HEK293T (cell line): Measurements from ENCODE around the gene PTPRG.

ENCODE experiments used
- CTCF ChIA-PET: fragments of 350-600 bp; formaldehyde crosslinking; extraction: SDS; loops from one replicate; lab custom pipeline; 2021; ENCODE audit warnings: antibody characterized with exemption, inconsistent platforms; lab: Yijun Ruan, JAX
- POLR2A ChIA-PET: fragments of 350-600 bp; formaldehyde crosslinking; extraction: SDS; loops from one replicate; lab custom pipeline; 2020; ENCODE audit warnings: antibody characterized with exemption, inconsistent platforms; lab: Yijun Ruan, JAX
- DNase-seq: peaks from one replicate; pipeline ENCODE4 v3.0.0; 2012; ENCODE audit warnings: mixed read lengths; ENCODE audit errors: extremely low spot score
- ARNT ChIP-seq: fragments of 450-650 bp; IDR thresholded peaks from 2 replicates; pipeline ENCODE4 v1.6.1; 2017; ENCODE audit warnings: mild to moderate bottlenecking
- BHLHE40 ChIP-seq: fragments of 450-650 bp; IDR thresholded peaks from 2 replicates; pipeline ENCODE4 v1.6.1; 2016; ENCODE audit warnings: mild to moderate bottlenecking, moderate library complexity, borderline replicate concordance
- CTBP1 ChIP-seq: fragments of 450-650 bp; IDR thresholded peaks from 2 replicates; pipeline ENCODE4 v1.6.1; 2016; ENCODE audit warnings: borderline replicate concordance
- ELF4 ChIP-seq: fragments of 450-650 bp; IDR thresholded peaks from 2 replicates; pipeline ENCODE4 v1.6.1; 2017; ENCODE audit warnings: antibody characterized with exemption
- FOXA1 ChIP-seq: fragments of 450-650 bp; IDR thresholded peaks from 2 replicates; pipeline ENCODE4 v1.6.1; 2016; ENCODE audit warnings: mild to moderate bottlenecking
- FOXK2 ChIP-seq: fragments of 450-650 bp; IDR thresholded peaks from 2 replicates; pipeline ENCODE4 v1.6.1; 2016; ENCODE audit warnings: mild to moderate bottlenecking
- FOXM1 ChIP-seq: fragments of 450-650 bp; IDR thresholded peaks from 2 replicates; pipeline ENCODE4 v1.6.1; 2017; ENCODE audit warnings: mild to moderate bottlenecking, borderline replicate concordance
- HDGF ChIP-seq: fragments of 450-650 bp; IDR thresholded peaks from 2 replicates; pipeline ENCODE4 v1.6.1; 2017; ENCODE audit warnings: antibody characterized with exemption, borderline replicate concordance
- L3MBTL2 ChIP-seq: fragments of 450-650 bp; conservative IDR thresholded peaks from 2 replicates; pipeline ENCODE4 v1.6.1; 2016; ENCODE audit warnings: mild to moderate bottlenecking
- LEF1 ChIP-seq: fragments of 450-650 bp; IDR thresholded peaks from 2 replicates; pipeline ENCODE4 v1.6.1; 2017; ENCODE audit warnings: mild to moderate bottlenecking, borderline replicate concordance
- NFRKB ChIP-seq: fragments of 450-650 bp; IDR thresholded peaks from 2 replicates; pipeline ENCODE4 v1.6.1; 2016; ENCODE audit warnings: mild to moderate bottlenecking, moderate library complexity
- PKNOX1 ChIP-seq: fragments of 450-650 bp; IDR thresholded peaks from 2 replicates; pipeline ENCODE4 v1.6.1; 2016
- SP1 ChIP-seq: fragments of 450-650 bp; IDR thresholded peaks from 2 replicates; pipeline ENCODE4 v1.6.1; 2017
- SUZ12 ChIP-seq: fragments of 450-650 bp; IDR thresholded peaks from 2 replicates; pipeline ENCODE4 v1.6.1; 2016; ENCODE audit warnings: mild to moderate bottlenecking
- TARDBP ChIP-seq: fragments of 450-650 bp; IDR thresholded peaks from 2 replicates; pipeline ENCODE4 v1.6.1; 2016
- ZNF384 ChIP-seq: fragments of 450-650 bp; IDR thresholded peaks from 2 replicates; pipeline ENCODE4 v1.6.1; 2016

PTPRG gene

GRCh38 chr3:62172199-62172598, 610.8 kb downstream of the PTPRG start:
- no peak for DNase-seq
- no peak for TF ChIP-seq SUZ12
- TF ChIP-seq CTBP1, result no peak
- TF ChIP-seq FOXK2, result no peak
- TF ChIP-seq TARDBP, result no peak
- no peak for TF ChIP-seq LEF1
- no peak for TF ChIP-seq FOXA1
- no peak for TF ChIP-seq SP1
- no peak for TF ChIP-seq PKNOX1
- no peak for TF ChIP-seq ARNT
- TF ChIP-seq FOXM1, result no peak
- TF ChIP-seq HDGF, result no peak
- no peak for TF ChIP-seq ZNF384
- no peak for TF ChIP-seq L3MBTL2
- no peak for TF ChIP-seq NFRKB
- no peak for TF ChIP-seq BHLHE40
- no peak for TF ChIP-seq ELF4
- CTCF ChIA-PET, result no interaction called here
- POLR2A ChIA-PET, result no interaction called here

GRCh38 chr3:62173939-62174515, 612.7 kb downstream of the PTPRG start:
- ChIA-PET CTCF (no interaction called here), POLR2A (no interaction called here)
- TF ChIP-seq FOXA1 (no peak), ARNT (no peak), FOXM1 (no peak), NFRKB (no peak), CTBP1 (no peak), L3MBTL2 (no peak), PKNOX1 (no peak), LEF1 (no peak), ELF4 (no peak), ZNF384 (no peak), HDGF (no peak)
- DNase-seq, result no peak

- TF ChIP-seq LEF1, result no peak
- no peak for TF ChIP-seq SUZ12
- TF ChIP-seq L3MBTL2, result no peak
- no peak for TF ChIP-seq ZNF384
- TF ChIP-seq BHLHE40, result no peak
- no peak for TF ChIP-seq FOXA1
- no peak for TF ChIP-seq FOXM1
- TF ChIP-seq SP1, result no peak
- TF ChIP-seq CTBP1, result no peak
- TF ChIP-seq TARDBP, result no peak
- no peak for TF ChIP-seq NFRKB
- TF ChIP-seq ARNT, result no peak
- POLR2A ChIA-PET, result no interaction called here
- CTCF ChIA-PET, result no interaction called here
- DNase-seq, result no peak
Observed at GRCh38 chr3:62175161-62175560, 613.8 kb downstream of the PTPRG start.

GRCh38 chr3:62178032-62178431, 616.7 kb downstream of the PTPRG start:
- no peak for DNase-seq
- TF ChIP-seq ZNF384 (no peak), SUZ12 (no peak), NFRKB (no peak), TARDBP (no peak), FOXA1 (no peak), PKNOX1 (no peak), CTBP1 (no peak), SP1 (no peak), ARNT (no peak), ELF4 (no peak), L3MBTL2 (no peak), HDGF (no peak), LEF1 (no peak), FOXM1 (no peak)
- POLR2A ChIA-PET, result no interaction called here
- CTCF ChIA-PET, result no interaction called here

GRCh38 chr3:62178739-62179600, 617.6 kb downstream of the PTPRG start:
- CTCF ChIA-PET, result interaction anchor here (1.0 kb wide), 1 partner anchor 10 kb away, joined by 6 read pairs; no protein-coding TSS in a partner anchor

GRCh38 chr3:62180514-62180913, 619.1 kb downstream of the PTPRG start:
- TF ChIP-seq PKNOX1, result no peak
- no peak for TF ChIP-seq FOXA1
- TF ChIP-seq SP1, result no peak
- TF ChIP-seq CTBP1, result no peak
- TF ChIP-seq ELF4, result no peak
- TF ChIP-seq ARNT, result no peak
- TF ChIP-seq NFRKB, result no peak
- no peak for TF ChIP-seq ZNF384
- no peak for TF ChIP-seq HDGF
- no peak for TF ChIP-seq L3MBTL2
- no peak for TF ChIP-seq FOXK2
- no peak for TF ChIP-seq SUZ12
- TF ChIP-seq TARDBP, result no peak
- TF ChIP-seq BHLHE40, result no peak
- no peak for TF ChIP-seq FOXM1
- TF ChIP-seq LEF1, result no peak
- no peak for DNase-seq
- POLR2A ChIA-PET, result no interaction called here
- CTCF ChIA-PET, result no interaction called here

More at GRCh38 chr3:62178739-62179600, 617.6 kb downstream of the PTPRG start:
- DNase-seq, result no peak
- TF ChIP-seq L3MBTL2, result no peak
- no peak for TF ChIP-seq SUZ12
- TF ChIP-seq ARNT, result no peak
- TF ChIP-seq NFRKB, result no peak
- POLR2A ChIA-PET, result no interaction called here
